ENCODE data around the gene KRT26. TPM values are rescaled to one million over a fixed set of nuclear protein-coding genes. Genes with fewer than 3 reads are reported as not detected.

KRT26 gene
- polyA plus RNA-seq, 1 donor from 2014 or later = not detected

- no peak overlapping the region for H3K9ac ChIP-seq (ENCODE audit: low read length)
- TF ChIP-seq RAD21 (conservative IDR thresholded peaks at IDR 0.05) (no peak), POLR2AphosphoS5 (IDR thresholded peaks at IDR 0.05) (no peak)
Observed at GRCh38 chr17:40806131-40806530, 34.1 kb upstream of the KRT26 start.

GRCh38 chr17:40803617-40804082 is 31.6 kb upstream of the KRT26 start:
- H3K9me3 ChIP-seq (ENCODE audit: low read length) = no peaks in the 10 kb centered on the region
- H3K27ac ChIP-seq (ENCODE audit: low read length) = no peak overlapping the region
- no peaks in the 10 kb centered on the region for H4K20me1 ChIP-seq (ENCODE audit: insufficient read depth)
- no peaks in the 10 kb centered on the region for H3K36me3 ChIP-seq (ENCODE audit: insufficient read depth, low read length)
- H3K27me3 ChIP-seq (ENCODE audit: insufficient read depth, low read depth, low read length) = peaks cover 18% of the 10 kb centered on the region
- H3F3A ChIP-seq (ENCODE audit: insufficient read depth, low read length, poor library complexity, severe bottlenecking) = no peaks in the 10 kb centered on the region
- no peak overlapping the region for H3K9ac ChIP-seq (ENCODE audit: low read length)
- no peak for TF ChIP-seq EZH2 (IDR thresholded peaks at IDR 0.05; ENCODE audit: borderline replicate concordance, insufficient read depth, low read length, poor library complexity, severe bottlenecking)
- TF ChIP-seq POLR2AphosphoS5 (IDR thresholded peaks at IDR 0.05) = no peak
- peak; percentile 85 for TF ChIP-seq RAD21 (conservative IDR thresholded peaks at IDR 0.05)
- TF ChIP-seq SMC3 (conservative IDR thresholded peaks at IDR 0.05; ENCODE audit: poor library complexity) = peak; percentile 90
- no peak for TF ChIP-seq EP300 (conservative IDR thresholded peaks at IDR 0.05; ENCODE audit: poor library complexity, severe bottlenecking)
- TF ChIP-seq CTCF (IDR thresholded peaks at IDR 0.05; ENCODE audit: poor library complexity, severe bottlenecking) = peak; percentile 84
- no peak for TF ChIP-seq TAF1 (IDR thresholded peaks at IDR 0.05; ENCODE audit: low read depth)
- TF ChIP-seq MXI1 (conservative IDR thresholded peaks at IDR 0.05; ENCODE audit: poor library complexity, severe bottlenecking) = no peak
- no peak for TF ChIP-seq REST (IDR thresholded peaks at IDR 0.05; ENCODE audit: borderline replicate concordance)
- H3K4me2 ChIP-seq (ENCODE audit: low read length) = no peak overlapping the region
- H3K79me2 ChIP-seq (replicated peaks; ENCODE audit: insufficient read depth, low read length) = no peaks in the 10 kb centered on the region
- no peaks in the 10 kb centered on the region for H3K9me2 ChIP-seq (ENCODE audit: insufficient read depth, low read length)
- no peak overlapping the region for H3K4me3 ChIP-seq (ENCODE audit: low read length)
- no peak overlapping the region for H2AFZ ChIP-seq (ENCODE audit: low read depth, low read length)

More at GRCh38 chr17:40806131-40806530, 34.1 kb upstream of the KRT26 start:
- Histone ChIP-seq H3K4me2 (ENCODE audit: low read length) (no peak overlapping the region), H3K36me3 (ENCODE audit: insufficient read depth, low read length) (no peaks in the 10 kb centered on the region), H3K9me3 (ENCODE audit: low read length) (no peaks in the 10 kb centered on the region), H2AFZ (ENCODE audit: low read depth, low read length) (no peak overlapping the region), H4K20me1 (ENCODE audit: insufficient read depth) (no peaks in the 10 kb centered on the region), H3K9me2 (ENCODE audit: insufficient read depth, low read length) (no peaks in the 10 kb centered on the region), H3K27ac (ENCODE audit: low read length) (no peak overlapping the region), H3K27me3 (ENCODE audit: insufficient read depth, low read depth, low read length) (peaks cover 34% of the 10 kb centered on the region), H3K4me3 (ENCODE audit: low read length) (no peak overlapping the region), H3F3A (ENCODE audit: insufficient read depth, low read length, poor library complexity, severe bottlenecking) (no peaks in the 10 kb centered on the region), H3K79me2 (replicated peaks; ENCODE audit: insufficient read depth, low read length) (no peaks in the 10 kb centered on the region)

GRCh38 chr17:40801157-40801556 is 29.2 kb upstream of the KRT26 start:
- no peak overlapping the region for H3K27ac ChIP-seq (ENCODE audit: low read length)
- H3K9me2 ChIP-seq (ENCODE audit: insufficient read depth, low read length) = no peaks in the 10 kb centered on the region
- H3K79me2 ChIP-seq (replicated peaks; ENCODE audit: insufficient read depth, low read length) = no peaks in the 10 kb centered on the region
- no peak overlapping the region for H2AFZ ChIP-seq (ENCODE audit: low read depth, low read length)
- no peak overlapping the region for H3K4me3 ChIP-seq (ENCODE audit: low read length)
- no peaks in the 10 kb centered on the region for H3F3A ChIP-seq (ENCODE audit: insufficient read depth, low read length, poor library complexity, severe bottlenecking)
- no peaks in the 10 kb centered on the region for H3K36me3 ChIP-seq (ENCODE audit: insufficient read depth, low read length)
- no peak overlapping the region for H3K9ac ChIP-seq (ENCODE audit: low read length)
- peaks cover 11% of the 10 kb centered on the region for H3K27me3 ChIP-seq (ENCODE audit: insufficient read depth, low read depth, low read length)
- TF ChIP-seq RAD21 (conservative IDR thresholded peaks at IDR 0.05) (no peak), TAF1 (IDR thresholded peaks at IDR 0.05; ENCODE audit: low read depth) (no peak), SMC3 (conservative IDR thresholded peaks at IDR 0.05; ENCODE audit: poor library complexity) (no peak), POLR2AphosphoS5 (IDR thresholded peaks at IDR 0.05) (no peak), EZH2 (IDR thresholded peaks at IDR 0.05; ENCODE audit: borderline replicate concordance, insufficient read depth, low read length, poor library complexity, severe bottlenecking) (no peak), REST (IDR thresholded peaks at IDR 0.05; ENCODE audit: borderline replicate concordance) (no peak), MXI1 (conservative IDR thresholded peaks at IDR 0.05; ENCODE audit: poor library complexity, severe bottlenecking) (no peak)
- H3K4me2 ChIP-seq (ENCODE audit: low read length) = no peak overlapping the region
- H3K9me3 ChIP-seq (ENCODE audit: low read length) = no peaks in the 10 kb centered on the region
- no peaks in the 10 kb centered on the region for H4K20me1 ChIP-seq (ENCODE audit: insufficient read depth)
